Choroid plexus epithelial cell (primary cell): ENCODE data around the gene SYTL2.
"Not testable (repeated sequence)": the region's sequence is repeated elsewhere in the genome, so short reads cannot be mapped to it uniquely, and the experiment has no call there.

Source experiments
- DNase-seq: peaks from one replicate; pipeline ENCODE4 v3.0.0-alpha.2; 2010; ENCODE audit warnings: low read depth
- H3K4me3 ChIP-seq: 2 replicates; pipeline ENCODE4 v1.5.1; 2011; ENCODE audit warnings: low read depth, mild to moderate bottlenecking, control low read depth, low read length, moderate library complexity
- TF ChIP-seq, protein P1 (sequence below): conservative IDR thresholded peaks from 2 replicates; pipeline ENCODE4 v1.5.1; 2011; ENCODE audit warnings: low read depth, mild to moderate bottlenecking, control low read depth, inconsistent platforms, low read length, moderate library complexity

Gene SYTL2

GRCh38 chr11:85661972-85662664 lies 148.8 kb downstream of the SYTL2 start:
- TF ChIP-seq, protein P1, sequence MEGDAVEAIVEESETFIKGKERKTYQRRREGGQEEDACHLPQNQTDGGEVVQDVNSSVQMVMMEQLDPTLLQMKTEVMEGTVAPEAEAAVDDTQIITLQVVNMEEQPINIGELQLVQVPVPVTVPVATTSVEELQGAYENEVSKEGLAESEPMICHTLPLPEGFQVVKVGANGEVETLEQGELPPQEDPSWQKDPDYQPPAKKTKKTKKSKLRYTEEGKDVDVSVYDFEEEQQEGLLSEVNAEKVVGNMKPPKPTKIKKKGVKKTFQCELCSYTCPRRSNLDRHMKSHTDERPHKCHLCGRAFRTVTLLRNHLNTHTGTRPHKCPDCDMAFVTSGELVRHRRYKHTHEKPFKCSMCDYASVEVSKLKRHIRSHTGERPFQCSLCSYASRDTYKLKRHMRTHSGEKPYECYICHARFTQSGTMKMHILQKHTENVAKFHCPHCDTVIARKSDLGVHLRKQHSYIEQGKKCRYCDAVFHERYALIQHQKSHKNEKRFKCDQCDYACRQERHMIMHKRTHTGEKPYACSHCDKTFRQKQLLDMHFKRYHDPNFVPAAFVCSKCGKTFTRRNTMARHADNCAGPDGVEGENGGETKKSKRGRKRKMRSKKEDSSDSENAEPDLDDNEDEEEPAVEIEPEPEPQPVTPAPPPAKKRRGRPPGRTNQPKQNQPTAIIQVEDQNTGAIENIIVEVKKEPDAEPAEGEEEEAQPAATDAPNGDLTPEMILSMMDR = no peak
- peak overlapping the region; percentile 85 for H3K4me3 ChIP-seq
- DNase-seq = no peak

- TF ChIP-seq, protein P1 = no peak
- H3K4me3 ChIP-seq = no peak overlapping the region
- no peak for DNase-seq
Observed at GRCh38 chr11:85658180-85658579, 152.8 kb downstream of the SYTL2 start.

GRCh38 chr11:85656777-85657176 lies 154.2 kb downstream of the SYTL2 start:
- DNase-seq = no peak
- TF ChIP-seq, protein P1 = no peak
- H3K4me3 ChIP-seq = no peak overlapping the region

- not testable (repeated sequence) for H3K4me3 ChIP-seq, DNase-seq
Observed at GRCh38 chr11:85654343-85654742, 156.6 kb downstream of the SYTL2 start.

- TF ChIP-seq, protein P1 = no peak
- DNase-seq = no peak
Observed at GRCh38 chr11:85652786-85653447, 158.0 kb downstream of the SYTL2 start.

DNA sequence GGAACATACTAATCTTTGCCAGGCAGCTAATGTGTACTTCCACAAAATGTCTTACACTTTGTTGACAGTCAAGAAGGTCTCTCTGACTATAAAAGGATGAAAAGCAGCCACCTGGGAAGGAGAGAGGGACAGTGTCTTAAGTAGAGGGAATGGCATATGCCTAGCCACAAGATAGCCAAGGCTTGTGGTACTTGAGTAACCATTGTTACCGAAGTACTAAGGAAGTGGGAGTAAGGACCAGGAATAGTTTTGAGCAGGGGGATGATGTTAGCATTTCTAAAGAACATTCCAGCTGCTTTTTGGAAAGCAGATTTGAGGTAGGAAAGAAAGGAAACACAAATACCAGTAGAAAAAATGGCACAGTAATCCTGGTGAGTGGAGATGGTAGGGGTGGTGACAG lies 159.8 kb downstream of the SYTL2 start:
- H3K4me3 ChIP-seq = no peak overlapping the region
- DNase-seq = no peak
- TF ChIP-seq, protein P1 = no peak

More at GRCh38 chr11:85652786-85653447, 158.0 kb downstream of the SYTL2 start:
- H3K4me3 ChIP-seq = no peak overlapping the region

DNA sequence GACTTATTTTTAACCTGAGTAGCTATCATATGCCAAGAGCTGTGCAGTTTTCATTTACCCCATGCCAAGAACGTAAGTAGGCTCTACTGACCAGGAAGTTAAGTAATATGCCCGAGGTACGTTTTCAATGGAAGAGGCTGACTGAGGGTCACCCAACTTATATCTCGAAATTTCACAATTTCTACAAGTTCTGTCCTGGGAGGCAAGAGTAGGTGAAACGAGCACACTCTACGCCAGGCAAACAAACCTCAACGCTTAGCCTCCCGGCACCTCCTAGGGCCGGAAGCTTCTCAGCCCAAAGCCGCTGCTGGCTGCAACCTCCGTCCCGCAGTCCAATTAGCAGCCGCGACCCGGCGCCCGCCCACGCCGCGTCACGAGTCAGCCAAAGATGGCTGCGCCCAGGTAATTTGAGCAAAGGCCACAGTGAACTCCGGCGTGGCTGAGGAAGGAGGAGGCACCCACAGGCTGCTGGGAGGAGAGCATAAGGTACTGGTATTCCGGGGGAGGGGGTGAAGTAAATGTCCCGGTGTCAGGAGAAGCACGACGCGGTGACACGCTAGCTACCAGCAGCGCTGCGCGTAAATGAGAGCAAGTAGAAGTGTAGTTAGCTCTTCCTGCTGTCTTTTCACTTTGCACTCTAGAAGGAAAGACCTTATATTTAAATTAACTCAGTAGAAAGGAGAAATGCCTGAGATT lies 163.2 kb downstream of the SYTL2 start, which contains the start of gene TMEM126A:
Gene TMEM126A (plus strand): TSS at position 364 of the 696 bp plus-strand sequence. CDS start 2,289 bp downstream, outside the sequence.
- TF ChIP-seq, protein P1 = peak; percentile 1
- DNase-seq = peak; percentile 84
- peak within 1 kb of the TSS; percentile 67 for H3K4me3 ChIP-seq
